Gastroesophageal sphincter (tissue), 4 donors: Measurements from ENCODE around the gene TBX6. TPM values are rescaled to one million over a fixed set of nuclear protein-coding genes. Genes with fewer than 3 reads are reported as not detected.

Experiments
- ATAC-seq: fragments of 150-250 bp; one replicate; pipeline ENCODE4 v1.9.1; 2016; ENCODE audit warnings: mild to moderate bottlenecking, moderate library complexity
- H3K27ac ChIP-seq, 4 donors: fragments of 200-600 bp; sonication (generic) in 3 of 4; 1 replicate in 3 of 4; 2 replicates in 1 of 4; pipeline ENCODE4 v1.5.1; 2016 to 2019
- H3K27me3 ChIP-seq: fragments of 200-600 bp; sonication (generic); one replicate; pipeline ENCODE4 v1.5.1; 2019
- H3K36me3 ChIP-seq, 2 donors: fragments of 200-600 bp; sonication (generic); one replicate each; pipeline ENCODE4 v1.5.1; 2019; ENCODE audit warnings: control low read depth in 1 of 2
- H3K4me1 ChIP-seq, 3 donors: fragments of 200-600 bp; sonication (generic); 1 replicate in 2 of 3; 2 replicates in 1 of 3; pipeline ENCODE4 v1.5.1; 2016 to 2019; ENCODE audit warnings: control low read depth in 2 of 3
- H3K4me3 ChIP-seq, 2 donors: fragments of 200-600 bp; sonication (generic); one replicate each; pipeline ENCODE4 v1.5.1; 2019; ENCODE audit warnings: mild to moderate bottlenecking in 1 of 2, moderate library complexity in 1 of 2
- H3K9me3 ChIP-seq, 3 donors: fragments of 200-600 bp; sonication (generic); one replicate each; pipeline ENCODE4 v1.5.1; 2017 to 2019; ENCODE audit warnings: control low read depth in 2 of 3
- EP300 ChIP-seq: sonication (generic); formaldehyde crosslinking; IDR thresholded peaks from one replicate; pipeline ENCODE4 v1.6.1; 2017; ENCODE audit warnings: antibody characterized with exemption, mild to moderate bottlenecking
- POLR2A ChIP-seq, 2 donors: fragments of 450-650 bp; IDR thresholded peaks; one replicate each; pipeline ENCODE4 v1.6.1; 2017; ENCODE audit warnings: antibody characterized with exemption in 2 of 2, mild to moderate bottlenecking in 2 of 2, moderate library complexity in 1 of 2
- POLR2AphosphoS5 ChIP-seq: sonication (generic); formaldehyde crosslinking; IDR thresholded peaks from one replicate; pipeline ENCODE4 v1.6.1; 2017; ENCODE audit warnings: antibody characterized with exemption
- WGBS, 2 donors: methylation state at CpG; one replicate each; pipeline ENCODE4 v1.1.5; 2018; ENCODE audit warnings: low coverage in 1 of 2; 5-methylcytosine and 5-hydroxymethylcytosine counted together
- total RNA-seq, 4 donors: library from RNA; depleted of rRNA; stranded (reverse); fragments of >200 nt; gene quantifications; one replicate each; pipeline ENCODE4 v1.1.0, GENCODE V29; 2016
- TF ChIP-seq, protein P1 (sequence below), 4 experiments: fragments of 200-600 bp in 2 of 4; fragments of 450-650 bp in 2 of 4; sonication (generic) in 1 of 4; IDR thresholded peaks; one replicate each; pipeline ENCODE4 v1.5.1; 2017 to 2019; ENCODE audit warnings: antibody characterized with exemption in 4 of 4, mild to moderate bottlenecking in 2 of 4, moderate library complexity in 2 of 4

Gene TBX6
- total RNA-seq, 4 donors from 2014 or later: 0.40 to 0.84 (median 0.45) TPM

DNA sequence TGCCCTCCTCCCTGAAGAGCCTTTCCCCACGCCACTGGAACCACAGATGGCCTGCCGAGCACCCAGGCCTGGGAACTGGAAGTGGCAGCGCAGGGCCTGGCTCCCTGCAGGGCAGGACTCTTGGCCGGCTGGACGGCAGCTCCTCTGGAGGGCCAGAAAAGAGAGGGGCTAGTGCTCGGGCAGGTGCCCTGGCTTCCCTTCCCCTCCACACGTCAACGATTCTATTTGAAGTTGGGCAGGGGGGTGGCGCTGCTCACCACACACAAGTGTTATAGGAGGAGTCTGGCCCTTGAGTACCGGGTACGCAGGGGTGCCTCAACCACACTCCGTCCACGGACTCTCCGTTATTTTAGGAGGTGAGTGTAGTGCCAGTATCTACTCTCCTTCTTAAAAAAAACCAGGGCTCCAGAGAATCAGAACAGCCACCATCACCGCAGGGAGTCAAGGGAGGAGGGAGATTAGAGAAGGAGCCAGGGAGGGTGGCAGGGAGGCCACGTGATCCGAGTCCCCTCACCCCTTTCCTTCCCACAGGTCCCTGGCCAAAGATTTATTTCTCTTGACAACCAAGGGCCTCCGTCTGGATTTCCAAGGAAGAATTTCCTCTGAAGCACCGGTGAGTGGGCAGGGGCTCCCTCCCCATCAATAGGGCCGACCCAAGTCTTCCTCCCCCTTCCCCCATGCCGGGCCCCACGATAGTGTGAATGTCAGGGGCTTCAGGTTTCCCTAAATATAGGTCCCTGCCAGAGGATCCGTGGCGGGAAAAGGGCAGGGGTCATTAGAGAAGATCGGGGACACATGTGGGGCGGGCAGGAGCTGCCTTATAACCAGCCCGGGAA is 27.6 kb downstream of the TBX6 start:
- H3K9me3 ChIP-seq: no peaks in the 10 kb centered on the region
- 0 to 2% methylated on average over 7 of the region's 27 CpGs for WGBS, 2 donors
- H3K4me1 ChIP-seq: peaks cover 0 to 63% (median 37%) of the 10 kb centered on the region in 3 donors
- TF ChIP-seq EP300 (no peak), POLR2A (IDR thresholded peaks at IDR 0.05) (peak in 1 of 2 donors; percentile 54), POLR2AphosphoS5 (peak; percentile 59)
- TF ChIP-seq, protein P1, sequence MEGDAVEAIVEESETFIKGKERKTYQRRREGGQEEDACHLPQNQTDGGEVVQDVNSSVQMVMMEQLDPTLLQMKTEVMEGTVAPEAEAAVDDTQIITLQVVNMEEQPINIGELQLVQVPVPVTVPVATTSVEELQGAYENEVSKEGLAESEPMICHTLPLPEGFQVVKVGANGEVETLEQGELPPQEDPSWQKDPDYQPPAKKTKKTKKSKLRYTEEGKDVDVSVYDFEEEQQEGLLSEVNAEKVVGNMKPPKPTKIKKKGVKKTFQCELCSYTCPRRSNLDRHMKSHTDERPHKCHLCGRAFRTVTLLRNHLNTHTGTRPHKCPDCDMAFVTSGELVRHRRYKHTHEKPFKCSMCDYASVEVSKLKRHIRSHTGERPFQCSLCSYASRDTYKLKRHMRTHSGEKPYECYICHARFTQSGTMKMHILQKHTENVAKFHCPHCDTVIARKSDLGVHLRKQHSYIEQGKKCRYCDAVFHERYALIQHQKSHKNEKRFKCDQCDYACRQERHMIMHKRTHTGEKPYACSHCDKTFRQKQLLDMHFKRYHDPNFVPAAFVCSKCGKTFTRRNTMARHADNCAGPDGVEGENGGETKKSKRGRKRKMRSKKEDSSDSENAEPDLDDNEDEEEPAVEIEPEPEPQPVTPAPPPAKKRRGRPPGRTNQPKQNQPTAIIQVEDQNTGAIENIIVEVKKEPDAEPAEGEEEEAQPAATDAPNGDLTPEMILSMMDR (IDR thresholded peaks at IDR 0.05): peak in 2 of 4 experiments; percentile 31 to 67
- peak overlapping the region; percentile 60 to 96 for H3K4me3 ChIP-seq
- peak overlapping the region; percentile 93 to 99 (median 97) for H3K27ac ChIP-seq
- no peaks in the 10 kb centered on the region for H3K27me3 ChIP-seq
- peak; percentile 11 for ATAC-seq
- peaks cover 0 to 25% of the 10 kb centered on the region in 2 donors for H3K36me3 ChIP-seq

DNA sequence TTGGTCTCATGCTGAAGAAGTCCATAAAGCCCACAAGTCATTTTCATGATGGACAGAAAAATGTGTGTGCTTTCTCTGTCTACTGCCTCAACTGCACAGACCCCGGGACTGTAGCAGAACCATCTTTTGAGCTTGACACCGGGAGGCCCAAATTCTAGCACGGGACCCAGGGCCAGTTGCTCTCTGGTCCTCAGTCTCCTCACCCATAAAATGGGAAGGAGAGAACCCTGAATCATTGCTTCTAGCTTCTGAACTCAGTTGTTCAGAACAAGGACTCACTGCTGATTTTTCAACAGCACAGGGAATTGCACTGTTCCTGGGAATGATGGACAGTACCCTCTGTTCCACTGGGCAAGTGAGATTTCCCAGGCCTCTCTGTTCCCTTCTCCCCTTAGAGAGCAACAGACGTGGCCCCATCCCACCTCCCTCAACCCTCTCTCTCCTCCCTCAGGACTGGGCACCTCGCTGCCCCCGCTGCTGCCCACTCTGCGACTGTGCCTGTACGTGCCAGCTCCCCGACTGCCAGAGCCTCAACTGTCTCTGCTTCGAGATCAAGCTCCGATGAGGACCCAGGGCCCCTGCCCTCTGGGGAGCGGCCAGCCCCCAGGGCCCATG is 28.3 kb downstream of the TBX6 start:
- TF ChIP-seq, protein P1 (IDR thresholded peaks at IDR 0.05): no peak
- TF ChIP-seq EP300: no peak
- TF ChIP-seq POLR2AphosphoS5: no peak
- no peak for TF ChIP-seq POLR2A (IDR thresholded peaks at IDR 0.05)
- no peak for ATAC-seq
- Histone ChIP-seq H3K27ac (peak overlapping the region; percentile 93 to 99 (median 97)), H3K27me3 (no peaks in the 10 kb centered on the region), H3K36me3 (peaks cover 0 to 18% of the 10 kb centered on the region in 2 donors), H3K9me3 (no peaks in the 10 kb centered on the region), H3K4me3 (peak overlapping the region; percentile 60 to 96), H3K4me1 (peaks cover 0 to 56% (median 30%) of the 10 kb centered on the region in 3 donors)
- WGBS, 2 donors: 33 to 90% methylated on average over 2 to 6 of the region's 12 CpGs

DNA sequence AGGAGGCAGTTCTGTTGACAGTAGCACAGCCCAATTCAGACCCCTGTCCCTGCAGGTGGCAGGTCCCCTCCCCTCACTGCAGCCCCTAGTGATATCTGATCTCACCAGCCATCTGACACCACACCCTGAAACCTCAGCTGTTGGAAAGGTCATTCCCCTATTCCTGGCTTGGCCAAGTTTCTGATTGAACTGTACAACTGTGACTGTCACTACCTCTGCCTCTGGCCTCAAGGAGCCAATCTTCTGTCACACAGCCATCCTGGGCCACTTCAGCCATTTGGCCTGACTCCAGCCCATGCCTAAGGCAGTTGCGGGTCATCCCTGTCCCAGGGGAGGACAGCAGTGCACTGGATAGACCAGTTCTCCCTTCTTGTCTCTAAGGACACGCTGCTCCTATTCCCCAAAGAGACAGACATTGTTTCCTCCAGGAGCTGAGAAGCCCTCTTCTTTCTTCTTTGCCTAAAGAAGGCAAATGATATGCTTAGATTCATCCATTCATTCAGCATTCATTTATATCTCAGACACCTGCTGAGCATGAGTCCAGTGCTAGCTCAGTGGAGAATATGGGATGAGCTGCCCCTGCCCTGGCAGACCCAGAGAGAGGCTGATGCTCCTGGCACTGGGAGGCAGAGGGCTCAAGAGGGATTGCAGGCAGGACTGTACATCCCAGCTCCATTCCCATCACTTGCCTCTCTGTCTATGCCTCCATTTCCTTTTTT is 30.7 kb downstream of the TBX6 start:
- H3K27ac ChIP-seq: peak overlapping the region in 3 of 4 donors; percentile 33 to 99 (median 48)
- H3K27me3 ChIP-seq: no peaks in the 10 kb centered on the region
- TF ChIP-seq EP300: no peak
- TF ChIP-seq, protein P1 (IDR thresholded peaks at IDR 0.05): no peak
- TF ChIP-seq POLR2AphosphoS5: no peak
- TF ChIP-seq POLR2A (IDR thresholded peaks at IDR 0.05): no peak
- ATAC-seq: no peak
- H3K4me1 ChIP-seq: peaks cover 0 to 36% (median 20%) of the 10 kb centered on the region in 3 donors
- H3K36me3 ChIP-seq: no peaks in the 10 kb centered on the region
- no peak overlapping the region for H3K4me3 ChIP-seq
- no peaks in the 10 kb centered on the region for H3K9me3 ChIP-seq
- WGBS, 2 donors: 100% methylated on average over 1 of the region's 2 CpGs; no CpG with 5 or more reads in 1 of the 2 donors

DNA sequence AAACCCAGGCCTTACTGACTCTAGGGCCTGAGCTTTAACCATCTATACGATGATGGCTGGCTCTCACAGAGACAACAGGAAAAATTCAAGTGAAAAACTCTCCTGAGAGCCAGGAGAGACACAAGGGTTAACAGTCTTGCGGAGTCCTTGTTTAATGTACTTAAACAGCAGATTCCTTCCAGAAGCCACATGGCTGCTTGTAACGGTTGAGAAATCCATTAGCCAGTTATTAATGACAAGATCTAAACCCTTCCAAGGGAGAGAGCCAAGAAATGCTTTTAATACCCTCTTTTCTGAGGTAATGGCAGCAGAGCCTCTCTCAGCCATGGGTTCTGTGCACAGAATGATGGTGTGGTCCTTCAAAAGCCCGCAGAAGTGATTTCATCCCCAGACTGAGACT is 31.4 kb downstream of the TBX6 start:
- H3K27me3 ChIP-seq: no peaks in the 10 kb centered on the region
- no peak overlapping the region for H3K4me3 ChIP-seq
- no peaks in the 10 kb centered on the region for H3K36me3 ChIP-seq
- no peaks in the 10 kb centered on the region for H3K9me3 ChIP-seq
- 55 to 57% methylated on average over 4 of the region's 4 CpGs for WGBS, 2 donors
- H3K4me1 ChIP-seq: peaks cover 0 to 36% (median 20%) of the 10 kb centered on the region in 3 donors
- TF ChIP-seq POLR2AphosphoS5 (peak; percentile 86), POLR2A (IDR thresholded peaks at IDR 0.05) (no peak)
- no peak for ATAC-seq
- peak overlapping the region in 3 of 4 donors; percentile 33 to 99 (median 48) for H3K27ac ChIP-seq

DNA sequence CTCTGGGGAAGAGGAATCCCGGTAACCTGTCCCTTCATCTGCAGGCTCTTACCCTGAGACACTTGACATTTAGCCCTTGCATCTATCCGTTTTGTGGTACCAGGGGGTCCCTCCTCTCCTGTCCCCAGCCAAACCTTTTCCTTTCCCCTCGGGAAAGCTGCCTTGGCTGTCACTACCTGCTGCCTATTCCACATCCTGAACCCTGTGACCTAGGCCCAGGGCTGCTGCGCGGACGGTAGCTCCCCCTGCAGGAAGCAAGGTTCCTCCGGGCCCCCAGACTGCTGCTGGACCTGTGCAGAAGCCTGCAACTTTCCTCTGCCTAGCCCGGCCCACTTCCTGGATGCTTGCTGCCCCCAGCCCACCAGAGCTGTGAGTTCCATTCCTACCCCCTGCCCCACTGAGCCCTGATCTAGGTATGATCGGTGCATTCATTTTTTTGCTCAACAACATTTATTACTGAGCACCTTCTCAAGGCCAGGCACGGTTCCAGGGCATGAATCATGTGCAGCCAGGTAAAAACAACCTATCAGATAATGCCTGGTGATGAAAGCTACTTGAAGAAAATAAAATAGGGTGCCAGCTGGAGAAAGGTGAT is 36.7 kb downstream of the TBX6 start:
- H3K36me3 ChIP-seq: no peaks in the 10 kb centered on the region
- WGBS, 2 donors: 31 to 33% methylated on average over 2 to 5 of the region's 10 CpGs
- H3K4me1 ChIP-seq: peaks cover 0 to 28% (median 15%) of the 10 kb centered on the region in 3 donors
- H3K27ac ChIP-seq: no peak overlapping the region
- H3K4me3 ChIP-seq: no peak overlapping the region
- no peak for ATAC-seq
- TF ChIP-seq, protein P1 (IDR thresholded peaks at IDR 0.05): peak in 1 of 4 experiments; percentile 37
- TF ChIP-seq EP300: no peak
- no peaks in the 10 kb centered on the region for H3K27me3 ChIP-seq
- no peaks in the 10 kb centered on the region for H3K9me3 ChIP-seq
